Stimulated activated CD4-positive, alpha-beta T cell treated with anti-CD3 and anti-CD28 coated beads, TNF-alpha, amount 100 ng/mL, for 1 hour (primary cell): Measurements from ENCODE around the gene RUNX2.
"Not testable (repeated sequence)": the region's sequence is repeated elsewhere in the genome, so short reads cannot be mapped to it uniquely, and the experiment has no call there.

Experiments used
- DNase-seq, 3 donors: peaks; one replicate each; pipeline ENCODE4 v3.0.0-alpha.2; 2020; ENCODE audit warnings: low read depth in 3 of 3, low spot score in 1 of 3

The RUNX2 gene

DNA sequence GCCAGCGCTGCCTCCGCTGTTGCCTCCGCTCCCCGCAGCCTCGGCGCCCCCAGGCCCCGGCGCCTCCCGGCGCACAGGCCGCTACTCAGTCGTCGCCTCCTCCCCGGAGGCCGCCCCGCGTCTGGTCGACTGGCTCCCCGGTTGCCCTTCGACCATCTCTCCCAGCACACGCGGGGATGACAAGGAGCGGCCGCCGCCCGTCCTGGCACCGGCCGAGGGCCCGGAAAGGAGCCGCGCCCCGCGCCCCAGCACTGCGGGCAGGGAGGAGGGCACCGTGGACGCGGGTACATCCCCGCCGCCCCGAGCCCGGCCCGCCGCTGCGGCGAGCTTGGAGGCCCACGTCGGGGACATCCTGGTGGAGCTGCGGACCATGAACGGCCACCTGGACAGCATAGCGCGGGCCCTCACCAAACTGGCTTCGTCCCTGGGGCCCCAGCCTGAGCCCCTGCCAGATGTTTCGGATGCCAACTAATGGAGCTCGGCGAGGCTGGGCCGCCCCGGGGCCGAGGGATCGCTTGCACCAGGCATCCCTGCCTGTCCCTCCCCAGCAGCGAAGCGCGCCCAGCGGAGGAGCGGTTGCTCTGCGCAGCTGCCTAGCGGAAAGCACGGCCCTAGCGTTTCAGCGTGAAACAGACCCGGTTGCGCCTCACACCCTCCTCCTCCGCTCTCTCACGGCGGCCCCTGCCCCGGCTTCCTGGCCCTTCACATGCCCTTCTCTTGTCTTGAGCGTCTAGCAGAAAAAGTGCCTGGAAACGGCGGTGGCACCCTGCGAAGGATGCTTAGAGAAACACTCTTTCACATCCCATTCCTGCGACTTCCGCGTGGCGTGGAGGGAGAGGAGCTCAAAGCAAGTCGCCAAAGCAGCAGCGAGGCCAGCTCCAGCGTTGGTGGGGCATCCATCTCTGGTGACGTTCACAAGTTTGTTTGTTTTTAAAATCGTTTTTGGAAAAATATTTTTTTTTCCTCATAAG, 335.4 kb downstream of the RUNX2 start:
- peak in 2 of 3 donors; percentile 10 to 22 for DNase-seq

DNA sequence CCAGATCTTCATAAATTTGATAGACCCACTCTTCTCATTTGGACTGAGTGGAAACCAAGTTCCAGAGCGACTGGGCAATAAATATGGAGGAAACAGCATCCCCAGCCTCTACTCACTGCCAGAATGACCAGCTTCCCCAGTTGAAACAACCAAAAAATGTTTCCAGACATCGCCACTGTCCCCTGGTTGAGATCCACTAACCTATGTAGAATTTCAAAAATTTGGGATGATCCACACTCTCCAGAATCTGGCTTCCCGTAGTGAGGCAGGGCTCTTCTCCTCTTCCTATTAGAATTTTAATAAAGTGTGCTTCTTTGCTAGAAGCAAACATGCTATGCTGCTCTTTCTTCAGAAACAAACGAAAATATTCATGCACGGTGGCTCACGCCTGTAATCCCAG, 336.6 kb downstream of the RUNX2 start:
- no peak for DNase-seq

DNA sequence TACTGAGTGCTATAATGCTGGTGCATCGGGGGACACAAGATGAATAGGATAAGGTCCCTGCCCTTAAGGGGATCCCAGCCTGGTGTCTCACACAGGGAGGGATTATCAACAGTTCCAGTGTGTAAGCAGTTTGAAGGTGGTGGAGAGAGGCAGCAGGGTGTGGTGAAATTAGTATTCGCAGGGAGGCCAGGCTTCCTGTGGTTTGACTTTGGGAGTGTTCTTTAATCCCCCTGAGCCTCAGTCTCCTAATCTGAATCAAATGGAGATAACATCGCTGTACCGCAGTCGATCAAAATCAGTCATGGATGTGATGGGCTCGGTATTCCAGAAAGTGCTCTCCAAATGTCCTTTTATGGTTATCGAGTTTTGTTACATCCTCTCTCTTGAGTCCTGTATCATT, 337.7 kb downstream of the RUNX2 start:
- DNase-seq: no peak

DNA sequence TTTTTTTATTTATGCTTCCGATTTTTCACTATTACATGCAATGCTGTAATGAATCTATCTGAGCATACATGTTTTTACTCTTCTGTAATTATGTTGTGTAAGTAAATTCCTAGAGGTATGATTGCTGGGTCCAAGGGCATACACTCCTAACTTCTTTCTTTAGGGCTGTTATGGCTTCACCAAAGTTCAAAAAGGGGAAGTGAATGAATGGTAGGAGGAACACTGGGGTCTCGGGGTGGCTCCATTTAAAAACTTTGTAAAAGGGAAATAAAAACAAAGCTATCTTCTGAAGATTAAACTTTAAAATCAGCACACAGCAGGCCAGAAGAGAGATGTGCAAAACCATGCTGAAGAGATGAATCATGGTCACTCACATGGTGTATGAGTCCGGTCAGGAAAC, 338.7 kb downstream of the RUNX2 start:
- no peak for DNase-seq

DNA sequence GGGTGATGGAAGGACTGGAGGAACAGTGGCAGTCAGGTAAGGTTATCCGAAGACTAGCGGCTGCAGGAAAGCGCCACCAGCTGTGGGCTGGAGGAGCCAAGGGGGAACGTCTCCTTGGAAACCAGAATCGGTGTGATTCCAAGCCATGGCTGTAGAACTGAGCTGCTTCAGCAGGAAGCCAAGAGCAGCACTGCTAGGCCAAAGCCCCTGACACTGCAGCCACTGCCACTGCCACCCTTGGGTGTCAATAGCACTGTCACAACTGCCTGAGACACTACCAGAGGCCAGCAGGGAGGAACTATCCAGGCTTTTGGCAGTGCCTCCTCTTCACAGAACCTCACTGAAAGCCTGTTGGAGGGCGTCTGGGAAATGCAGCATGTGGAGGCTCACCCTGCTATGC, 339.2 kb downstream of the RUNX2 start:
- no peak for DNase-seq

DNA sequence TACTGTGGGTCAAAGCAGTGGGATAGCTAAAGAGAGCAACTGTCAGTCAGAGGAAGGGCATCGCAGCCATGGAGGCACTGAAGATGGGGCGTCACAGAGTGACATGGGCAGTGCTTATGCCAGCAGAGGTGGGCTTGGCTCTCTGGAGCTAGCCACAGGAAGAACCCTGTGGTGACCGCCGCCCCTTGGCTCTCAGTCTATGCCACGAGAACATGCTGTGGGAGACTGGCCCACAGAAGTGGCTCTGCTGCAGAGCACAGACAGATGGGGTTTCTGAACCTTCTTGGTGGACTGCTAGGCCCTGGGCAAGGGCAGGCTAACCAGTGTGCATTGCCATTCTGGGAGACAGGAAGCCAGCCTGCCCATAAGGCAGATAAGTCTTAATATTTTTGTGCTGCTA, 339.6 kb downstream of the RUNX2 start:
- DNase-seq: no peak

DNA sequence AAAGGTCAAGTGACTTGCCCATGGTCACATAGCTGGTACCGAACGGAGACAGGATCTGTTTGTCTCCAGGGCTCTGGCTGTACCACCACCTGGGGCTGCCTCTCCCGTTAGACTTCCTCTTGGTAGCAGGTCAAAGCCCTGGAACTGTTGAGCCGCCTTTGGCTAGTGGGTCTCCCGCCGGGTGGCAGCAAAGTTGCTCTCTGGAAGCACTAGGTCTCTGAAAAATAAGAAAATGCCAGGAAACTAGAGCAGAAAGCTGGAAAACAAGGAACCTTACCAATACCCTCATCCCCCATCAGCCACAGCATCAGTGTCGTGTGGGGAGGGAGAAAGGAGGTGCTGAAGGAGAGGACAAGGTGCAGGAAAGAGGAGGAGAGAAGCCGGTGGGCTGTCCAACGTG, 340.6 kb downstream of the RUNX2 start:
- DNase-seq: no peak

DNA sequence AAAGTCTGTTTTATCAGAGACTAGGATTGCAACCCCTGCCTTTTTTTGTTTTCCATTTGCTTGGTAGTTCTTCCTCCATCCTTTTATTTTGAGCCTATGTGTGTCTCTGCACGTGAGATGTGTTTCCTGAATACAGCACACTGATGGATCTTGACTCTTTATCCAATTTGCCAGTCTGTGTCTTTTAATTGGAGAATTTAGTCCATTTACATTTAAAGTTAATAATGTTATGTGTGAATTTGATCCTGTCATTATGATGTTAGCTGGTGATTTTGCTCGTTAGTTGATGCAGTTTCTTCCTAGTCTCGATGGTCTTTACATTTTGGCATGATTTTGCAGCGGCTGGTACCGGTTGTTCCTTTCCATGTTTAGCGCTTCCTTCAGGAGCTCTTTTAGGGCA, 345.0 kb downstream of the RUNX2 start:
- DNase-seq: not testable (repeated sequence)

DNA sequence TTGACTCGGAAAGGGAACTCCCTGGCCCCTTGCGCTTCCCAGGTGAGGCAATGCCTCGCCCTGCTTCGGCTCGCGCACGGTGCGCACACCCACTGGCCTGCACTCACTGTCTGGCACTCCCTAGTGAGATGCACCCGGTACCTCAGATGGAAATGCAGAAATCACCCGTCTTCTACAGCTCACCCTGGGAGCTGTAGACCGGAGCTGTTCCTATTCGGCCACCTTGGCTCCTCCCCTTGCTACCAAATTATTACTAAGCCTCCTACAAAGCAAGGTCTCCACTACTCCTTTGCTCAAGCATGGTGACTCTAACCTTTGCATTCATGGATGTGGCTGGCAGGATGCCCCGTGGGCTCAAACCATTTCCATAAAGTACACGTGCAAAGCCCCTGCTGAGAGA, 347.0 kb downstream of the RUNX2 start:
- DNase-seq: not testable (repeated sequence)

DNA sequence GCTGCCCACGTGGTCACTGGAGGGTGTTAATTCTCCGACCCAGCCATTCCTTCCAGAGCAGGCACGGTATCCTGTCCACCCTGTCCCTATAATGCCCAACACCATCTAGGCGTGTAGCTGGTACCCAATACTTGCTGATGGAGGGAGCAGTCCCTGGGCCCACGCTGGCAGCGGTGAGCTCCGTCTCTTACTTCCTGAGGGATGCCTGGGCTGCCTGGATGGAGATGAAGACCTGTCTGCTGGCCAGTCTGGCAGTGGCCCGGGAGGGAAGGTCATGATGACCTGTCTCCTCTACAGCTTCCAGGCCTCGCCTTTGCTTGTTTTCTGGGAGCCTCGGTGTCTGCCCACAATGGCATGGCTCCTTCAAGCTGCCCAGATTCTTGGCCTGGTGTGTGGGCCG, 347.5 kb downstream of the RUNX2 start:
- DNase-seq: no peak

DNA sequence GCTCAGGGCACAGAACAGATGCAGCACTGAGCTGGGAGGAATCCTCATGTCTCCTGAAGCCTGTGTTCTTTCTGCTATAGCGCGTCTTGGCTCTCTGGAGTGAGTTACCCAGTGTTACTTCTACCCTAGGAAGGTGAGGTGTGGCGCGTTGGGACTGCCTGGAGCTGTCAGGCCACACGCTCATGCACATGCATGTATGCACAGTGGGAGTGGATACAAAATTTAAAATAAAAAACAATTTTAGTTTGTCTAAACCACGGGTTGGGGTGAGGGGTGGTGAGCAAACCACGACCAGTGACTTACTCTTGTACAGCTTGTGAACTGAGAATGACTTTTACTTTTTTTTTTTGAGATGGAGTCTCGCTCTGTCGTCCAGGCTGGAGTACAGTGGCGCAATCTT, 348.2 kb downstream of the RUNX2 start:
- no peak for DNase-seq

DNA sequence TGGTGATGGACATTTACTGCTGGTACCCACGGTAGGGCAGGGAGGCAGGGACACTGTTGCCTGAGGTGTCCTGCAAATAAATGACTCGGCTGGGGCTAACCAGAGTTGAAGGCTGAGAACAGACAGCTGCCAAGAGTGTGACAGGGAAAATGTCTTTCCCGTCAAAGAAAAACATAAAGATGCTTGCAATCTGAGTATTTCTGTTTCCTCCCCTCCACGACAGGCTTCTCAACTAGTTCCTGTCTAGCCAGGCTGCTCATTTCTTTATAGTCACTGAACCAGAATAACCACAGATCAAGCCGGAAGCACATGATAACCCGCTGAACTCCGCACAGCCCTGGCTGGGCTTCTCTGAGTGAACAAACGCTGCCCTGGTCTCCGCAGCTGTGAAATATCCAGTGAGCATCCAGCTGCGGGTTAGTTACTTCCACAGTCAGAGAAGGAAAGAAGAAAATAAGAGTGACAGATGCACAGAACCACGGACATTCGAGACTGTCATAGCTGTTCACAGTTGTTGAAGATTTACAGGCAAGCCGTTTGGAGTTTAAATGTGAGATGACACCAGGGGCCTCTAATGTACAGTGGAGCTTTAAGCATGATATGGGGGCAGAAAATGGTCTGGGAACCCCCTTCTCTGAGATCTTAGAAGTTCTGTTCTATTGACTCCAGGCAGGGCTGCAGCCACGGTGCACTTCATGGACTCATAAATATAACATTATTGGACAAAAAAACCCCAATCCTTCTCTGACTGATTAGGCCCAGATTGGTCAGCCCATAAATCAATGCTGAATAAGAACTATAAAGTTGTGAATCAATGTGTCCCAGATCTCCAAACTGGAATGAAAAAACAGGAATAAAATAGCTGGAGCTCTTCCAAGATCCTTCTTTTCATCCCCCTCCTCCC, 349.5 kb downstream of the RUNX2 start:
- peak in 1 of 3 donors; percentile 17 for DNase-seq

DNA sequence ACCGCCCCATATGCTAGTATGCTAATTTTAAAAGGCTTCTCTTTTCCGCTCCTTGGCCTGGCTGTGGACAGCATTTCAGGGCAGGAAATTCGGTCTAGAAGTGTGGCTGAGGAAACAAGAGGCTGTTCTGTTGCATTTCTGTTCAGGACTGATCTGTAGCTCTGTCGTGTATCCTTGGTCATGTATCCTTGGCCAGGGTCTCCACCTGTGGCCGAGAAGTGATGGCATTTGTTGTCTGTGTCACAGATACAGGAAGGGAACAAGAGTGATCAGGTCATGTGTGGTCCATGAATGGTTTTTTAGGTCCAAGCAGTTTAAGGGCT, 350.1 kb downstream of the RUNX2 start:
- DNase-seq: no peak

DNA sequence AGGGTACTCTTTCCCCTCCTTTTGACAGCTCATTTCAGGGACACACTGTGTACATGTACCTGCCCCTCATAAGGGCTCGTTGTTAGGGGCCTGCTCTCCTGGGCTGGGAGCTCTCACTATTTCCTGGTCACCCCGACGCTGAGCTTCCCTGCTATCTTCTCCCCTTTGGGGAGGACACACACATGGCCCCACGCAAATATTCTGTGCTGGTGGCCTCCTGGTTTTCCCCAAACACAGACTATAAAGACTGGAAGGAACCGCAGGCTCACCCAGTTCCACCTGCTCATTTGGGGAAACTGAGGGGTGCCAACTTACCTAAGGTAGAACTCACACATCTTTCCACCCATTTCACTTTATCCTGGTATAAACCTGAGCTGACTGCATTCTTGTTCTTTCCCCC, 351.0 kb downstream of the RUNX2 start:
- no peak for DNase-seq

DNA sequence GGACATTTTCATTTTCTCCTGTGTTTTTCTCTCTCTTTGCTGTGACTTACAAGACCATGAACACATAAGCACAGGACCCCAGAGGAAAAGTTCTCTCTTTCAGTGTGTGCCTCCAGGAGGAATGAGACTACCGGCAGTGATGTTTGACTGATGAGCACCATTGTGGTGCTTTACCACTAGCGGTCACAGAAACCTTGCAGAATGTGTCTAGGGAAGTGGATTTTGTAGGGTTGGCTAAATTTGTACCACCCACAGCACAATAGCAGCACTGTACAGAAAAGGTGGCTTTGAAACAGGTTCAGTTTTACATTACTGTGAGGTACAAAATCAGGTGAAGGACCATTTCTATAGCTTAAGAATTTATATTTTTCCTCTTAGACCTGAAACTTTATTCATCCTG, 351.5 kb downstream of the RUNX2 start:
- DNase-seq: no peak

DNA sequence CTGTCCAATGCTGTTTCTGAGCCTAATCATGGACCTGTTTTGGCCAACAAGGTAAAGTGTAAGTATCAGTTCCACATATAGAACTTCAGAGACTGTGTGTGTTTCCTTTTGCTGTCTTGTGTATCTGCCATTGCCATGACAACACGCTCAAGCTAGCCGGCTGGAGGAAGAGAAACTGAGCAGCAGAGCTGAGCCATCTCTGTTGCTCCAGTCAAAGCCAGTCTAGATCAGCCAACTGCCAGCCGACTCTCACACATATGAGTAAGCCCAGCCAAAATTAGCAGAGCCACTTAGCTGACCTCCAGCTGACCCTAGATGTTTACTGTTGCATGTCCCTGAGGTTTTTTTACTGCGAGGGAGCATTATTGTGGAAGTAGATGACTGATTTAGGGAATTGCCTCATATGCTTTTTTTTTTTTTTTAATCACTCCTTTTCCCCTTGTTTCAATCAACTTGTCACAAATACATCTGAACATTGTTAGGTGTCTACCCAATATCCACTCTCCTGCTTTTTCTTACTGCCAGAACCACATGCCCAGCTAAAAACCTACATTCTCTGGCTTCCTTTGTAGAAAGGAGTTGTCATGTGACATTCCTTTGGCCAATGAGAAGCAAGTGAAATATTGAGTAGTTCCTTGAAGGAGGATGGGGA, 353.9 kb downstream of the RUNX2 start:
- no peak for DNase-seq

DNA sequence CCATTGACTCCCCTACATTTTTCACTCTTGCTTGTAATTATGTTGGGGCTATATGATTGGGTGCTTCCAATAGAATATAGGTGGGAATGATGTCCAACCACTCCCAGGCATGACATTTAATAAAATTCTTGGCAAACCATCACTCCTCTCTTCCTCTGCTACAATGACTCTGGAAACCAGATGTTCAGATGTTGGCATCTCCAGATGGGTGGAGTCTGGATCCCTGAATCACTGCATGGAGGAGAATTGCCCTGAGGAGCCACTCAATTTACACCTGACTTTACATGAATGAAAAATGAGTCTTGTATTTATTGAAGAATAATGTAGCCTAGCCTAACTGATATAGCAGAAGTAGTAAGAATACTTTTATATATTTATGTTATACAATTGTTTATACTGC, 356.3 kb downstream of the RUNX2 start:
- no peak for DNase-seq

DNA sequence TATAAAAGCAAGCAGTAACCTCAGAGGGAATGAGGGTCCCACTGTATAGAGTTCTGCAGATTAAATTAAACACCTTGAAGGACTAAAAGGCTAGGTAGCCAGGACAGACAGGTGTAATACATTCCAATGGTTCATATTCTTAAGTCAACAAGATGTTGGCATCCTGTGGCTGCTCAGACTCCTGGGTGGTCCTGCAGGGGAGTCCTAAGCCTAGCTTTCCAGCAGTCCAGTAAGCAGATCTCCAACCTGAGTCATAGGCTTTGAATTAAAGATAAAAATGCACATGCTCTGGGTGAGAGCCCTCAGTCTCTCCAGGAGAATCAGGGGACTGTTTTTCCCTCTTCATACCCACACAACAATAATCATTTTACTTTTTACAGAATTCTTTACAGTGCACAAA, 356.9 kb downstream of the RUNX2 start:
- DNase-seq: no peak

DNA sequence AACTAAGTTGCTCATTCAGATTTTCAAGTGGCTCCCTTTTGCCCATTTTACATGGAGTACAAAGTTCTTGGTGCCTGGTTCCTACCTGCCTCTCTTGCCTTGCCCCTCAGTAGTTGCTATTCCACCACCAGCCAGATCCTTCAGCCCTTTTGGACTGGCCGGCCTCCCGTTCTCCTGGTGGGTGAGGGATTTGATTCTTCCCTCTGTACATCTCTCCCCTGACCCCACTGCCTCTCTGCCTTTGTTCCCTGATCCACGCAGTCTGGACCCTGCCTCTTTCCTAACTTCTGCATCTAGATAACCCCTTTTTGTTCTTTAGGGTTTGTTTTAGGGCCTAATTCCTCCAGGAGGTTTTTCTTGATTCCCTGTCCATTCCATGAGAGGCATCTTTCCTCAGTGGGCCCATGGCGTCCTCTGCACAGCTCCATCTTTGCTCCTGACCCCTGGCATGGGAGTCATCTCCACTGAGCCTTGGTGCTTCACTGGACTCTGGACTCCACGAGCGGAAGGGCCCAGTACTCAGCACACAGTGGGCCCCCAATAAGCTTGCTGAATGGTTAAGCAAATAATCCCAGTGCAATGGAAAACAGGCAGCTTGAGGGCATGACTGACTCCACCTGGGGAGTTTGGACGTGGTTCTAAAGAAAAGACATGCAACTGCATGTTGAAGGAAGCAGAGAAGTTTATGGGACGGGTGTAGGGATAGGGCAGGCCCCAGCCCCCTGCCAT, 358.9 kb downstream of the RUNX2 start:
- DNase-seq: no peak

DNA sequence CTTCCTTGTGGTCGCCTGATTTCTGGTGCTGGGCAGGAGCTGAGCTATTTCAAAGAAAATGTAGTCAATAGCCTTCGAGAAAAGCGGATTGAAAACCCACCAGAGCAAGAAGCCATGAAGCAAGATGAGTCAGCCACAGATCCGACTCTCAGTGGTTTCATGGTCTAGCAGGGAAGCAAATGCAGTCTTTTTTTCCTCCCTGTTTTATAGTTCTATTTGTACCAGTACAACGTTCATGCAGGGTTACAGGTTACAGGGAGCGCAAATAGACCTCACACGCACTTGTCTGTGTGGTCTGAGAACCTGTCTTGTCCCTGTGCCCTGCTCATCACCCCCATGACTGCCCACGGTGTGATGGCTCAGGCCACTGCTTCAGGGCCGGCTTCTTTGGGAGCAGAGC, 359.4 kb downstream of the RUNX2 start:
- no peak for DNase-seq

DNA sequence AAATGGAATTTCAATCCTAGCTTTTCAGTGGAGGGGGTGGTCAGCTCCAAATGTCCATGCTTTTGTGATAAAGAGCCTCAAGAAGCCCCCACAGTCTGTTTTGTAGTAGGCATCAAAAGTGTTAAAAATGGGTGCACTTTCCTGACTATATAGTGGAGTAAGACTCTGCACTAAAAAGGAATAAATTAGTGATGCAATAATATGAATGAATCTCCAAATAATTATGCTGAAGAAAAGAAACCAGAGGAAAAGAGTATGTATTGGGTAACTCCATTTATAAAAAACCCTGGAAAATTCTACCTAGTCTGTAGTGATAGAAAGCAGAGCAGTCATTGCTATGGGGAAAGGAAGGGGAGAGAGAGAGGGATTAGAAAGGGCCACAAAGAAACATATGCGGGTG, 360.1 kb downstream of the RUNX2 start:
- no peak for DNase-seq
